Liver (tissue), 9 donors: Measurements from ENCODE around the gene TOX2. TPM values are rescaled to one million over a fixed set of nuclear protein-coding genes. Genes with fewer than 3 reads are reported as not detected.

ENCODE experiments used
- DNase-seq: peaks from one replicate; pipeline ENCODE4 v3.0.0-alpha.2; 2017; ENCODE audit warnings: low spot score
- H3K27ac ChIP-seq, 2 donors: one replicate each; pipeline ENCODE4 v1.7.0; 2013; ENCODE audit warnings: inconsistent platforms in 2 of 2, low read length in 2 of 2, control low read depth in 1 of 2, low read depth in 1 of 2, mild to moderate bottlenecking in 1 of 2
- H3K27me3 ChIP-seq, 4 donors: one replicate each; pipeline versions ENCODE4 v1.6.1 to v1.7.0; 2013; ENCODE audit warnings: low read length in 3 of 4, inconsistent platforms in 1 of 4, mild to moderate bottlenecking in 1 of 4, moderate library complexity in 1 of 4; ENCODE audit not compliant: control insufficient read depth in 4 of 4, insufficient read depth in 4 of 4
- H3K36me3 ChIP-seq, 4 donors: one replicate each; pipeline versions ENCODE4 v1.6.1 to v1.7.0; 2013; ENCODE audit warnings: low read length in 3 of 4, mild to moderate bottlenecking in 3 of 4, low read depth in 1 of 4, moderate library complexity in 1 of 4; ENCODE audit not compliant: control insufficient read depth in 4 of 4, insufficient read depth in 3 of 4
- H3K4me1 ChIP-seq, 4 donors: one replicate each; pipeline versions ENCODE4 v1.6.1 to v1.7.0; 2013; ENCODE audit warnings: low read length in 3 of 4, mild to moderate bottlenecking in 3 of 4, moderate library complexity in 1 of 4; ENCODE audit not compliant: control insufficient read depth in 4 of 4, insufficient read depth in 4 of 4
- H3K4me3 ChIP-seq, 3 donors: one replicate each; pipeline versions ENCODE4 v1.6.1 to v1.7.0; 2013; ENCODE audit warnings: low read length in 3 of 3, control low read depth in 1 of 3, low read depth in 1 of 3, mild to moderate bottlenecking in 1 of 3
- H3K9ac ChIP-seq, 2 donors: one replicate each; pipeline ENCODE4 v1.7.0; 2013; ENCODE audit warnings: low read length in 2 of 2, mild to moderate bottlenecking in 2 of 2, moderate library complexity in 2 of 2, control low read depth in 1 of 2, low read depth in 1 of 2
- H3K9me3 ChIP-seq, 4 donors: one replicate each; pipeline versions ENCODE4 v1.6.1 to v1.7.0; 2013; ENCODE audit warnings: low read length in 3 of 4; ENCODE audit not compliant: control insufficient read depth in 4 of 4
- FOXA2 ChIP-seq: IDR thresholded peaks from 2 replicates; pipeline ENCODE4 v1.6.1; 2016; ENCODE audit warnings: antibody characterized with exemption
- HNF4A ChIP-seq, 2 donors: conservative IDR thresholded peaks; 2 replicates each; pipeline ENCODE4 v1.6.1; 2016; ENCODE audit warnings: antibody characterized with exemption in 2 of 2, mild to moderate bottlenecking in 2 of 2
- HNF4G ChIP-seq: IDR thresholded peaks from 2 replicates; pipeline ENCODE4 v1.6.1; 2016; ENCODE audit warnings: antibody characterized with exemption
- NR2F2 ChIP-seq: IDR thresholded peaks from 2 replicates; pipeline ENCODE4 v1.6.1; 2016; ENCODE audit warnings: antibody characterized with exemption
- RAD21 ChIP-seq, 2 donors: IDR thresholded peaks; 2 replicates each; pipeline ENCODE4 v1.6.1; 2016; ENCODE audit warnings: antibody characterized with exemption in 2 of 2, mild to moderate bottlenecking in 2 of 2
- RXRA ChIP-seq, 2 donors: IDR thresholded peaks; 2 replicates each; pipeline ENCODE4 v1.6.1; 2017 to 2018; ENCODE audit warnings: antibody characterized with exemption in 2 of 2, mild to moderate bottlenecking in 1 of 2
- SP1 ChIP-seq: IDR thresholded peaks from 2 replicates; pipeline ENCODE4 v1.6.1; 2018; ENCODE audit warnings: antibody characterized with exemption, mild to moderate bottlenecking
- TAF1 ChIP-seq: conservative IDR thresholded peaks from 2 replicates; pipeline ENCODE4 v1.6.1; 2016; ENCODE audit warnings: antibody characterized with exemption, mild to moderate bottlenecking
- YY1 ChIP-seq: IDR thresholded peaks from 2 replicates; pipeline ENCODE4 v1.6.1; 2016; ENCODE audit warnings: antibody characterized with exemption, mild to moderate bottlenecking
- WGBS: extraction: QIAGEN DNeasy Blood & Tissue Kit; methylation state at CpG from one replicate; pipeline ENCODE4 v1.1.7; 2013; 5-methylcytosine and 5-hydroxymethylcytosine counted together
- polyA plus RNA-seq, 2 donors: library from polyadenylated mRNA; stranded (reverse) in 1 of 2; unstranded in 1 of 2; fragments of 200-250 nt in 1 of 2; fragments of >200 nt in 1 of 2; fragmentation: Nextera tagmentation in 1 of 2; extraction: Ambion mirVana in 1 of 2; gene quantifications; one replicate each; pipeline versions ENCODE4 v1.2.1 to v1.2.3, GENCODE V29; 2013 to 2015
- total RNA-seq, 2 donors: library from RNA; depleted of rRNA; stranded (reverse); fragments of >200 nt; gene quantifications; one replicate each; pipeline ENCODE4 v1.2.3, GENCODE V29; 2014
- TF ChIP-seq, protein P1 (sequence below): IDR thresholded peaks from 2 replicates; pipeline ENCODE4 v1.6.1; 2016; ENCODE audit warnings: antibody characterized with exemption
- TF ChIP-seq, protein P2 (sequence below): IDR thresholded peaks from 2 replicates; pipeline ENCODE4 v1.6.1; 2016; ENCODE audit warnings: antibody characterized with exemption, mild to moderate bottlenecking
- TF ChIP-seq, protein P3 (sequence below): fragments of 150-350 bp; IDR thresholded peaks from 2 replicates; pipeline ENCODE4 v1.5.1; 2017; ENCODE audit warnings: improper control_type of control experiment, low read depth, low read length; ENCODE audit not compliant: missing input control
- TF ChIP-seq, protein P4 (sequence below): IDR thresholded peaks from 2 replicates; pipeline ENCODE4 v1.6.1; 2016; ENCODE audit warnings: antibody characterized with exemption
- TF ChIP-seq, protein P5 (sequence below): IDR thresholded peaks from 2 replicates; pipeline ENCODE4 v1.6.1; 2016; ENCODE audit warnings: antibody characterized with exemption
- donor health status: healthy.
- donor health status: healthy.
- donor health status: healthy.
- donor health status: healthy.
- donor health status: healthy.

TOX2 gene
- total and polyA plus RNA-seq, 4 donors, result 0.33 to 2.7 (median 1.4) TPM

DNA sequence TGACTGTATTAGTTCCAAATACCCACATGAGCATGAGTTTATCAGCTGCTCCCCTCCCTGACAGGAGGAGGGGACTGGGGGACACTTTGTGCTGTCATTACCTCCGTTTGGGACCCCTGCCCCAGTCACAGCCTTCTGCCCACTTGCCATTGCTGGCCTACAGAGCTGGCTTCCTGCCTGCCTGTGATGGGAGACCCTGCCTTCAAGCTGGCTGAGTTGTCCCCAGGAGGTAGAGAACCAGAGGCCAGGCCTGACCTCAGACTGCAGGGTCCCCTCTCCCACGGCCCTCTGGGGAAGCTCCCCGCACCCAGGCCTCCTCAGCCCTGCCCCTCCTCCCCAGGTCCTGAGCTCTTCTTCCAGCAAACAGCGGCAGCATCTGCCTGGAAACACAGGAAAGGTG lies 166.8 kb downstream of the TOX2 start:
- H3K27me3 ChIP-seq, result no peaks in the 10 kb centered on the region
- H3K9me3 ChIP-seq, result no peaks in the 10 kb centered on the region
- WGBS, result 57% methylated on average over 4 of the region's 4 CpGs
- H3K36me3 ChIP-seq, result no peaks in the 10 kb centered on the region
- H3K9ac ChIP-seq, result no peak overlapping the region
- H3K4me1 ChIP-seq, result no peaks in the 10 kb centered on the region
- no peak for DNase-seq
- no peak overlapping the region for H3K27ac ChIP-seq
- H3K4me3 ChIP-seq, result no peak overlapping the region
- no peak for TF ChIP-seq RXRA (IDR thresholded peaks at IDR 0.05)
- TF ChIP-seq, protein P1, sequence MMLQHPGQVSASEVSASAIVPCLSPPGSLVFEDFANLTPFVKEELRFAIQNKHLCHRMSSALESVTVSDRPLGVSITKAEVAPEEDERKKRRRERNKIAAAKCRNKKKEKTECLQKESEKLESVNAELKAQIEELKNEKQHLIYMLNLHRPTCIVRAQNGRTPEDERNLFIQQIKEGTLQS, result no peak
- TF ChIP-seq HNF4G, result no peak
- TF ChIP-seq YY1, result no peak
- TF ChIP-seq FOXA2, result no peak
- TF ChIP-seq HNF4A (conservative IDR thresholded peaks at IDR 0.05), result no peak
- TF ChIP-seq RAD21 (IDR thresholded peaks at IDR 0.05), result no peak
- TF ChIP-seq, protein P2, sequence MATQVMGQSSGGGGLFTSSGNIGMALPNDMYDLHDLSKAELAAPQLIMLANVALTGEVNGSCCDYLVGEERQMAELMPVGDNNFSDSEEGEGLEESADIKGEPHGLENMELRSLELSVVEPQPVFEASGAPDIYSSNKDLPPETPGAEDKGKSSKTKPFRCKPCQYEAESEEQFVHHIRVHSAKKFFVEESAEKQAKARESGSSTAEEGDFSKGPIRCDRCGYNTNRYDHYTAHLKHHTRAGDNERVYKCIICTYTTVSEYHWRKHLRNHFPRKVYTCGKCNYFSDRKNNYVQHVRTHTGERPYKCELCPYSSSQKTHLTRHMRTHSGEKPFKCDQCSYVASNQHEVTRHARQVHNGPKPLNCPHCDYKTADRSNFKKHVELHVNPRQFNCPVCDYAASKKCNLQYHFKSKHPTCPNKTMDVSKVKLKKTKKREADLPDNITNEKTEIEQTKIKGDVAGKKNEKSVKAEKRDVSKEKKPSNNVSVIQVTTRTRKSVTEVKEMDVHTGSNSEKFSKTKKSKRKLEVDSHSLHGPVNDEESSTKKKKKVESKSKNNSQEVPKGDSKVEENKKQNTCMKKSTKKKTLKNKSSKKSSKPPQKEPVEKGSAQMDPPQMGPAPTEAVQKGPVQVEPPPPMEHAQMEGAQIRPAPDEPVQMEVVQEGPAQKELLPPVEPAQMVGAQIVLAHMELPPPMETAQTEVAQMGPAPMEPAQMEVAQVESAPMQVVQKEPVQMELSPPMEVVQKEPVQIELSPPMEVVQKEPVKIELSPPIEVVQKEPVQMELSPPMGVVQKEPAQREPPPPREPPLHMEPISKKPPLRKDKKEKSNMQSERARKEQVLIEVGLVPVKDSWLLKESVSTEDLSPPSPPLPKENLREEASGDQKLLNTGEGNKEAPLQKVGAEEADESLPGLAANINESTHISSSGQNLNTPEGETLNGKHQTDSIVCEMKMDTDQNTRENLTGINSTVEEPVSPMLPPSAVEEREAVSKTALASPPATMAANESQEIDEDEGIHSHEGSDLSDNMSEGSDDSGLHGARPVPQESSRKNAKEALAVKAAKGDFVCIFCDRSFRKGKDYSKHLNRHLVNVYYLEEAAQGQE, result no peak
- TF ChIP-seq, protein P3, sequence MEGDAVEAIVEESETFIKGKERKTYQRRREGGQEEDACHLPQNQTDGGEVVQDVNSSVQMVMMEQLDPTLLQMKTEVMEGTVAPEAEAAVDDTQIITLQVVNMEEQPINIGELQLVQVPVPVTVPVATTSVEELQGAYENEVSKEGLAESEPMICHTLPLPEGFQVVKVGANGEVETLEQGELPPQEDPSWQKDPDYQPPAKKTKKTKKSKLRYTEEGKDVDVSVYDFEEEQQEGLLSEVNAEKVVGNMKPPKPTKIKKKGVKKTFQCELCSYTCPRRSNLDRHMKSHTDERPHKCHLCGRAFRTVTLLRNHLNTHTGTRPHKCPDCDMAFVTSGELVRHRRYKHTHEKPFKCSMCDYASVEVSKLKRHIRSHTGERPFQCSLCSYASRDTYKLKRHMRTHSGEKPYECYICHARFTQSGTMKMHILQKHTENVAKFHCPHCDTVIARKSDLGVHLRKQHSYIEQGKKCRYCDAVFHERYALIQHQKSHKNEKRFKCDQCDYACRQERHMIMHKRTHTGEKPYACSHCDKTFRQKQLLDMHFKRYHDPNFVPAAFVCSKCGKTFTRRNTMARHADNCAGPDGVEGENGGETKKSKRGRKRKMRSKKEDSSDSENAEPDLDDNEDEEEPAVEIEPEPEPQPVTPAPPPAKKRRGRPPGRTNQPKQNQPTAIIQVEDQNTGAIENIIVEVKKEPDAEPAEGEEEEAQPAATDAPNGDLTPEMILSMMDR, result no peak
- no peak for TF ChIP-seq TAF1
- TF ChIP-seq NR2F2, result no peak
- no peak for TF ChIP-seq SP1

DNA sequence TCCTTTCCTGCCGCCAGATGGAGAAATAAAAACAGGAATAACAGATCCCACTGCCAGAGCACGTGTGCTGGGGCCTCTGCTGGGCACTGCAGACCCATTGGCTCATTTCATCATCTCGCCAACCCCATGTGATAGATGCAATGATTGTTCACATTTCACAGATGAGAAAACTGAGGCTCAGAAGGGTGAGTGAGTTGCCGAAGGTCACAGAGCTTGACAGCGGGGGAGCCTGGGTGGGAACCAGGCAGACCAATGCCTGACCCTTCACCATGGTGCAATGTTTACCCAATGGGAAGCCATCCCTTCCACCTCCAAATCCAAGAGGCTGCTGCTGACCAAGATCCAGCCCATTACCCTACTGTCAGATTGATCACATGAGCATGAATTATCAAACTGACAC lies 167.2 kb downstream of the TOX2 start:
- H3K9ac ChIP-seq, result no peak overlapping the region
- H3K9me3 ChIP-seq, result no peaks in the 10 kb centered on the region
- H3K4me1 ChIP-seq, result no peaks in the 10 kb centered on the region
- no peaks in the 10 kb centered on the region for H3K27me3 ChIP-seq
- 78% methylated on average over 5 of the region's 5 CpGs for WGBS
- no peak for DNase-seq
- H3K36me3 ChIP-seq, result no peaks in the 10 kb centered on the region
- H3K27ac ChIP-seq, result no peak overlapping the region
- no peak overlapping the region for H3K4me3 ChIP-seq
- TF ChIP-seq, protein P2, result no peak
- TF ChIP-seq, protein P4, sequence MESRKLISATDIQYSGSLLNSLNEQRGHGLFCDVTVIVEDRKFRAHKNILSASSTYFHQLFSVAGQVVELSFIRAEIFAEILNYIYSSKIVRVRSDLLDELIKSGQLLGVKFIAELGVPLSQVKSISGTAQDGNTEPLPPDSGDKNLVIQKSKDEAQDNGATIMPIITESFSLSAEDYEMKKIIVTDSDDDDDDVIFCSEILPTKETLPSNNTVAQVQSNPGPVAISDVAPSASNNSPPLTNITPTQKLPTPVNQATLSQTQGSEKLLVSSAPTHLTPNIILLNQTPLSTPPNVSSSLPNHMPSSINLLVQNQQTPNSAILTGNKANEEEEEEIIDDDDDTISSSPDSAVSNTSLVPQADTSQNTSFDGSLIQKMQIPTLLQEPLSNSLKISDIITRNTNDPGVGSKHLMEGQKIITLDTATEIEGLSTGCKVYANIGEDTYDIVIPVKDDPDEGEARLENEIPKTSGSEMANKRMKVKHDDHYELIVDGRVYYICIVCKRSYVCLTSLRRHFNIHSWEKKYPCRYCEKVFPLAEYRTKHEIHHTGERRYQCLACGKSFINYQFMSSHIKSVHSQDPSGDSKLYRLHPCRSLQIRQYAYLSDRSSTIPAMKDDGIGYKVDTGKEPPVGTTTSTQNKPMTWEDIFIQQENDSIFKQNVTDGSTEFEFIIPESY, result no peak
- TF ChIP-seq NR2F2, result no peak
- TF ChIP-seq, protein P5, sequence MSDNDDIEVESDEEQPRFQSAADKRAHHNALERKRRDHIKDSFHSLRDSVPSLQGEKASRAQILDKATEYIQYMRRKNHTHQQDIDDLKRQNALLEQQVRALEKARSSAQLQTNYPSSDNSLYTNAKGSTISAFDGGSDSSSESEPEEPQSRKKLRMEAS, result no peak
- no peak for TF ChIP-seq RAD21 (IDR thresholded peaks at IDR 0.05)
- TF ChIP-seq, protein P3, result no peak
- no peak for TF ChIP-seq HNF4A (conservative IDR thresholded peaks at IDR 0.05)
- TF ChIP-seq, protein P1, result no peak
- TF ChIP-seq FOXA2, result no peak
- no peak for TF ChIP-seq HNF4G
- no peak for TF ChIP-seq TAF1
